CD4-positive, alpha-beta T cell treated with Interferon alpha-2 for 1 hour (primary cell): Measurements from ENCODE around the gene MRTFA.

ENCODE experiments used
- DNase-seq, 2 donors: peaks; one replicate each; pipeline ENCODE4 v3.0.0-alpha.2; 2020 to 2022

The MRTFA gene

GRCh38 chr22:40420341-40421081 is 216.0 kb downstream of the MRTFA start:
- no peak for DNase-seq

- no peak for DNase-seq
Measured at GRCh38 chr22:40419718-40420117, 216.8 kb downstream of the MRTFA start.

GRCh38 chr22:40418366-40419201 is 217.9 kb downstream of the MRTFA start:
- DNase-seq, result peak in 1 of 2 donors; percentile 20

GRCh38 chr22:40417881-40418280 is 218.6 kb downstream of the MRTFA start:
- no peak for DNase-seq

- DNase-seq, result no peak
Measured at GRCh38 chr22:40417041-40417440, 219.5 kb downstream of the MRTFA start.

- DNase-seq, result no peak
Measured at GRCh38 chr22:40416636-40417035, 219.9 kb downstream of the MRTFA start.

GRCh38 chr22:40416267-40416570 is 220.3 kb downstream of the MRTFA start:
- DNase-seq, result no peak

- peak in 1 of 2 donors; percentile 18 for DNase-seq
Measured at GRCh38 chr22:40415531-40416266, 220.8 kb downstream of the MRTFA start.

- no peak for DNase-seq
Measured at GRCh38 chr22:40414838-40415505, 221.5 kb downstream of the MRTFA start.

- no peak for DNase-seq
Measured at GRCh38 chr22:40414311-40414710, 222.2 kb downstream of the MRTFA start.

GRCh38 chr22:40413873-40414272 is 222.6 kb downstream of the MRTFA start:
- no peak for DNase-seq

GRCh38 chr22:40412441-40412840 is 224.1 kb downstream of the MRTFA start:
- no peak for DNase-seq

GRCh38 chr22:40411506-40411861 is 225.0 kb downstream of the MRTFA start:
- DNase-seq, result no peak

GRCh38 chr22:40410731-40411505 is 225.6 kb downstream of the MRTFA start:
- DNase-seq, result no peak

GRCh38 chr22:40410272-40410671 is 226.2 kb downstream of the MRTFA start:
- no peak for DNase-seq

GRCh38 chr22:40409613-40410113 is 226.9 kb downstream of the MRTFA start:
- DNase-seq, result no peak

GRCh38 chr22:40408718-40409612 is 227.6 kb downstream of the MRTFA start:
- no peak for DNase-seq

- no peak for DNase-seq
Measured at GRCh38 chr22:40407831-40408717, 228.4 kb downstream of the MRTFA start.

GRCh38 chr22:40407021-40407761 is 229.3 kb downstream of the MRTFA start:
- no peak for DNase-seq
